Left kidney (tissue), 2 donors: ENCODE results near the gene TMPRSS13. TPM values are rescaled to one million over a fixed set of nuclear protein-coding genes. Genes with fewer than 3 reads are reported as not detected.
"Not testable (repeated sequence)": the region's sequence is repeated elsewhere in the genome, so short reads cannot be mapped to it uniquely, and the experiment has no call there.

Source experiments
- DNase-seq: peaks from one replicate; pipeline ENCODE4 v3.0.0-alpha.2; 2013
- polyA plus RNA-seq: library from polyadenylated mRNA; unstranded; fragments of 120-200 nt; gene quantifications from one replicate; pipeline ENCODE4 v1.2.1, GENCODE V29; 2013; ENCODE audit not compliant: insufficient read length

The TMPRSS13 gene
- polyA plus RNA-seq, 1 donor = 0.58 TPM

GRCh38 chr11:117930668-117931330, 1.6 kb upstream of the TMPRSS13 start:
- no peak for DNase-seq

- no peak for DNase-seq
Measured at GRCh38 chr11:117929916-117930570, 841 bp upstream of the TMPRSS13 start.

- no peak for DNase-seq
Measured at GRCh38 chr11:117928446-117929141, 608 bp downstream of the TMPRSS13 start.

- DNase-seq = no peak
Measured at GRCh38 chr11:117927926-117928325, 1.3 kb downstream of the TMPRSS13 start.

- DNase-seq = not testable (repeated sequence)
Measured at GRCh38 chr11:117926166-117926565, 3.0 kb downstream of the TMPRSS13 start.

- no peak for DNase-seq
Measured at GRCh38 chr11:117925198-117925925, 3.8 kb downstream of the TMPRSS13 start.

GRCh38 chr11:117924631-117925170, 4.5 kb downstream of the TMPRSS13 start:
- DNase-seq = no peak

- DNase-seq = no peak
Measured at GRCh38 chr11:117923773-117924172, 5.4 kb downstream of the TMPRSS13 start.

GRCh38 chr11:117923275-117923674, 5.9 kb downstream of the TMPRSS13 start:
- DNase-seq = no peak

GRCh38 chr11:117921893-117922292, 7.3 kb downstream of the TMPRSS13 start:
- DNase-seq = no peak

- no peak for DNase-seq
Measured at GRCh38 chr11:117921456-117921855, 7.7 kb downstream of the TMPRSS13 start.

- no peak for DNase-seq
Measured at GRCh38 chr11:117919781-117920221, 9.4 kb downstream of the TMPRSS13 start.

GRCh38 chr11:117919341-117919740, 9.9 kb downstream of the TMPRSS13 start:
- DNase-seq = no peak

- DNase-seq = no peak
Measured at GRCh38 chr11:117918366-117919255, 10.6 kb downstream of the TMPRSS13 start.

- no peak for DNase-seq
Measured at GRCh38 chr11:117917591-117918151, 11.5 kb downstream of the TMPRSS13 start.

GRCh38 chr11:117916956-117917355, 12.2 kb downstream of the TMPRSS13 start:
- no peak for DNase-seq

- no peak for DNase-seq
Measured at GRCh38 chr11:117915672-117916235, 13.4 kb downstream of the TMPRSS13 start.

GRCh38 chr11:117914991-117915618, 14.1 kb downstream of the TMPRSS13 start:
- DNase-seq = no peak

GRCh38 chr11:117914398-117914761, 14.8 kb downstream of the TMPRSS13 start:
- DNase-seq = no peak
